Karpas-422 (cell line): Measurements from ENCODE around the gene HIBCH. TPM values are rescaled to one million over a fixed set of nuclear protein-coding genes. Genes with fewer than 3 reads are reported as not detected.

Experiments
- DNase-seq: peaks from one replicate; pipeline ENCODE4 v3.0.0-alpha.2; 2015
- H2AFZ ChIP-seq: fragments of 200-600 bp; sonication (generic); 2 replicates; pipeline ENCODE4 v1.6.1; 2014; ENCODE audit warnings: antibody characterized with exemption, low read length, mixed read lengths
- H3K27ac ChIP-seq: fragments of 200-600 bp; sonication (generic); 2 replicates; pipeline ENCODE4 v1.5.1; 2014; ENCODE audit warnings: mild to moderate bottlenecking, low read length, moderate library complexity
- H3K27me3 ChIP-seq: fragments of 200-600 bp; sonication (generic); 2 replicates; pipeline ENCODE4 v1.6.1; 2014; ENCODE audit warnings: low read length, mixed read lengths
- H3K36me3 ChIP-seq: fragments of 200-600 bp; sonication (generic); 2 replicates; pipeline ENCODE4 v1.6.1; 2014; ENCODE audit warnings: low read length, mixed read lengths; ENCODE audit not compliant: insufficient read depth
- H3K4me1 ChIP-seq: fragments of 200-600 bp; sonication (generic); 2 replicates; pipeline ENCODE4 v1.6.1; 2014; ENCODE audit warnings: mild to moderate bottlenecking, low read length, mixed read lengths
- H3K4me2 ChIP-seq: fragments of 200-600 bp; sonication (generic); 2 replicates; pipeline ENCODE4 v1.6.1; 2014; ENCODE audit warnings: low read length, low read depth, mild to moderate bottlenecking; ENCODE audit not compliant: poor library complexity, severe bottlenecking
- H3K4me3 ChIP-seq: fragments of 200-600 bp; sonication (generic); 2 replicates; pipeline ENCODE4 v1.5.1; 2014; ENCODE audit warnings: mild to moderate bottlenecking, antibody characterized with exemption, low read length, mixed read lengths
- H3K79me2 ChIP-seq: fragments of 200-600 bp; sonication (generic); 2 replicates; pipeline ENCODE4 v1.6.1; 2014; ENCODE audit warnings: mild to moderate bottlenecking, low read length, mixed read lengths
- H3K9ac ChIP-seq: fragments of 200-600 bp; sonication (generic); 2 replicates; pipeline ENCODE4 v1.6.0; 2014; ENCODE audit warnings: low read length
- H3K9me2 ChIP-seq: fragments of 200-600 bp; sonication (generic), shearing (Covaris generic); replicated peaks from 2 replicates; pipeline ENCODE4 v1.6.0; 2014; ENCODE audit warnings: mild to moderate bottlenecking, low read length, moderate library complexity; ENCODE audit not compliant: insufficient read depth
- H3K9me3 ChIP-seq: fragments of 300-700, 200-600 bp; sonication (generic); 2 replicates; pipeline ENCODE4 v1.6.1; 2014; ENCODE audit warnings: low read length, mixed read lengths
- H4K20me1 ChIP-seq: fragments of 200-600 bp; sonication (generic); 2 replicates; pipeline ENCODE4 v1.6.1; 2014; ENCODE audit warnings: mild to moderate bottlenecking, antibody characterized with exemption, low read length, low read depth; ENCODE audit not compliant: insufficient read depth
- total RNA-seq: library from RNA; depleted of rRNA; stranded (reverse); fragments of >200 nt; shearing (Covaris generic); gene quantifications from 2 replicates; pipeline ENCODE4 v1.2.3, GENCODE V29; 2014; ENCODE audit warnings: low replicate concordance

HIBCH gene
- total RNA-seq, 1 experiment from 2014 or later: 33.5 TPM

- Histone ChIP-seq H3K27me3 (no peaks in the 10 kb centered on the region), H4K20me1 (no peaks in the 10 kb centered on the region), H3K4me3 (no peak overlapping the region), H3K36me3 (peaks cover 20% of the 10 kb centered on the region; the same call in 1 of the 2 replicates), H3K9me2 (no peaks in the 10 kb centered on the region), H3K4me1 (peaks cover 60% of the 10 kb centered on the region), H3K9me3 (no peaks in the 10 kb centered on the region), H3K4me2 (no peak overlapping the region), H3K27ac (no peak overlapping the region), H3K9ac (no peak overlapping the region), H2AFZ (no peak overlapping the region), H3K79me2 (peaks cover 66% of the 10 kb centered on the region)
- no peak for DNase-seq
Observed at GRCh38 chr2:190199109-190199508, 120.5 kb downstream of the HIBCH start.

DNA sequence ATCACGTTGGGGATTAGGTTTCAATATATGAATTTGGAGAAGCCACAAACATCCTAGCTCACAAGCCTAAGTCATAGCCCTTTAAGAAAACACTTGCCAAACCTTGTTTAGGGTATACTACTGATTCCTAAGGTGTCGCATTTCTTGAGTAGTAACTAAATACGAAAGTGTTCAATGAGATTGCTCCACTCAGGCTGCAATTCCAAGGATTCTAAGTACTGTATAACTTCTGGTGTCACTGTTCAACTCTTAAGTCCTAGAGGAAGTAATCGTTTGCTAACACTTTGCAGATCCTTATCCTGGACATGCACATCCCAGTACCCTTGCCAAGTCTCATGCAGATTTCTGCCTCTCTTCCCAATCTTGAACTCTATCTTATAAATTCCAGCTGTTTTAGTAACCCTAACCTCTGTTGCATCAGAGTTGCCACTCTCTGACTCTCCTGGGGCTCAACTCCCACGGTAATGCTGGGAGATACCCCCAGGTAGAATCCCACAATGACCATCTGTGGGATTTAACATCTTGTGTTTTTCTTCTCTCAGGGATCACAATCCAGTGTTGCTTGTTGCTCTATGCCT, 122.4 kb downstream of the HIBCH start:
- Histone ChIP-seq H3K79me2 (peaks cover 78% of the 10 kb centered on the region), H3K4me1 (peaks cover 73% of the 10 kb centered on the region), H3K9ac (no peak overlapping the region), H2AFZ (no peak overlapping the region), H3K9me3 (no peaks in the 10 kb centered on the region), H3K27ac (peak overlapping the region; percentile 14; the same call in 1 of the 2 replicates), H3K4me3 (no peak overlapping the region), H3K9me2 (no peaks in the 10 kb centered on the region), H4K20me1 (no peaks in the 10 kb centered on the region), H3K27me3 (no peaks in the 10 kb centered on the region), H3K4me2 (no peak overlapping the region), H3K36me3 (peaks cover 20% of the 10 kb centered on the region; the same call in 1 of the 2 replicates)
- no peak for DNase-seq

DNA sequence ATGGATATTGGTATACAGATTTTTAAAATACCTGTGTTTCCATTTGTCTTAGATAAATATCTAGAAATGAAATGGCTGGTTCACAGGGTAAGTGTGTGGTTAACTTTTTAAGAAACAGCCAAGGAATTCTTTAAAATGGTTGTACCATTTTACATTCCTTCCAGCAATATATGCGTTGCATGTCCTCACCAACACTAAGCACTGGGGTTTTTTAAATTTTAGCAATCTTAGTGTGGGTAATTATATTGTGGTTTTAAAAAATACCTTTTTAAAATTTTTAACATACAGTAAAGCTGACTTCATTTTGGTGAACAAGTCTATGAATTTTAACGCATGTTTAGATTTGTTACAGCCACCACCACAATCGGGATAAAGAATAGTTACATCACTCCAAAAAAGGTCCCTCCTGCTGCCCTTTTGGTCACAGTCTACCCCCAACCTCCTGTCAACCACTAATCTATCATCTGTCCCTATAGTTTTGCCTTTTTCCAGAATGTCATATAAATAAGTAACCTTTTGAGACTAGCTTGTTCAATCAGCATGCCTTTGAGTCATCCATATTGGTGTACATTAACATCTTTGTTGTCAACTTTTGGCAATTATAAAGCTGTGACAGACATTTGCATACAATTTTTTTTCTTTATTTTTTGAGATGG, 129.0 kb downstream of the HIBCH start:
- Histone ChIP-seq H3K4me1 (peaks cover 80% of the 10 kb centered on the region), H2AFZ (no peak overlapping the region), H3K9me3 (no peaks in the 10 kb centered on the region), H3K79me2 (peaks cover 92% of the 10 kb centered on the region), H3K9me2 (no peaks in the 10 kb centered on the region), H4K20me1 (no peaks in the 10 kb centered on the region), H3K36me3 (no peaks in the 10 kb centered on the region; the same call in 1 of the 2 replicates), H3K27me3 (no peaks in the 10 kb centered on the region), H3K27ac (peak overlapping the region; percentile 88), H3K4me3 (no peak overlapping the region), H3K9ac (no peak overlapping the region), H3K4me2 (peak overlapping the region; percentile 73)
- no peak for DNase-seq

DNA sequence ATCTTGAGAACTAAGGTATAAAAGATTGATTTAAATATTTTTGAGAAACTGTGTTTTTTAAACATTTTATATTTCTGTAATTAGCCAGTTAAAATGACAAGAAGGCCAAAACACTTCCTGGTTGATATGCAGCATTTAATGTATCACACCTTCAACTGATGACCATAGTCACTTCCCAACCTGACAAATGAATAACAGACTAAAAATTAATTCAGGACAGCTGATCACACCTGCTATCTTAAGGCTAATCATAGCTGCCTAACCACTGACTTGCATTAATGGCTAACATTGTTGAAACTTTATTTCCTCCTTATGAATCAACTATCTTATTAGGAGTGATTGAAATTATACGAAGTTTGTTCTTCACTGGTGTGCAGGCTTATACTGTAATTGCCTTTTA, 131.3 kb downstream of the HIBCH start:
- Histone ChIP-seq H3K9me3 (no peaks in the 10 kb centered on the region), H3K4me2 (peak overlapping the region; percentile 30), H4K20me1 (no peaks in the 10 kb centered on the region), H3K4me1 (peaks cover 82% of the 10 kb centered on the region), H3K4me3 (no peak overlapping the region), H2AFZ (no peak overlapping the region), H3K79me2 (peaks cover 91% of the 10 kb centered on the region), H3K27ac (peak overlapping the region; percentile 42), H3K9ac (no peak overlapping the region), H3K9me2 (no peaks in the 10 kb centered on the region), H3K36me3 (no peaks in the 10 kb centered on the region; the same call in 1 of the 2 replicates), H3K27me3 (no peaks in the 10 kb centered on the region)
- DNase-seq: no peak

GRCh38 chr2:190186238-190186637, 133.4 kb downstream of the HIBCH start:
- no peak overlapping the region for H3K27ac ChIP-seq
- no peaks in the 10 kb centered on the region for H3K27me3 ChIP-seq
- no peaks in the 10 kb centered on the region for H3K9me3 ChIP-seq
- H3K9ac ChIP-seq: no peak overlapping the region
- H3K4me1 ChIP-seq: peaks cover 82% of the 10 kb centered on the region
- peaks cover 4% of the 10 kb centered on the region; the same call in 1 of the 2 replicates for H3K36me3 ChIP-seq
- no peak for DNase-seq
- no peak overlapping the region for H3K4me2 ChIP-seq
- no peak overlapping the region for H2AFZ ChIP-seq
- no peak overlapping the region for H3K4me3 ChIP-seq
- no peaks in the 10 kb centered on the region for H3K9me2 ChIP-seq
- peaks cover 86% of the 10 kb centered on the region for H3K79me2 ChIP-seq
- H4K20me1 ChIP-seq: no peaks in the 10 kb centered on the region

DNA sequence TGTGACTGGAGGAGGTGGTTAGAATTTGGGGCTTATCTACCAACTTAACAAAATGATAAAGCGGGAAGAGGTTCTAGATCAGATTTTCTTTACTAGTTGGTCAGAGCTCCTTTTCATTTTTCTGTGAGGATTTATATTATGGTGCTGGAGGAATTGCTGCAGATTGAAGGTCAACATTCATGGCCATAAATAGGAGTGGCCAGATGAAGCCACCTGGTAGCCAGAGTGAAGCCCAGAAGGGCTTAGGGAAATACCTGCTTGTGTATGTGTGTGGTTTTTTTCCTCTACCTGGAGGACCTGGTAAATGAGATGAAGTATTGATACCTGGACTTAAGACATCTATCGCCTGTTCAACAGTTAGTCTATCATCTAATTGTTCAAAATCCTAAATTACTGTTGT, 134.2 kb downstream of the HIBCH start:
- Histone ChIP-seq H3K4me1 (peaks cover 74% of the 10 kb centered on the region), H4K20me1 (no peaks in the 10 kb centered on the region), H3K36me3 (peaks cover 4% of the 10 kb centered on the region; the same call in 1 of the 2 replicates), H3K4me2 (no peak overlapping the region), H2AFZ (no peak overlapping the region), H3K4me3 (no peak overlapping the region), H3K27me3 (no peaks in the 10 kb centered on the region), H3K79me2 (peaks cover 77% of the 10 kb centered on the region), H3K9me3 (no peaks in the 10 kb centered on the region), H3K9me2 (no peaks in the 10 kb centered on the region), H3K9ac (no peak overlapping the region), H3K27ac (0 out of 2 replicates have a peak overlapping the region, but pooled peaks have one; percentile 38)
- no peak for DNase-seq

- Histone ChIP-seq H3K9me3 (no peaks in the 10 kb centered on the region), H3K79me2 (peaks cover 68% of the 10 kb centered on the region), H3K36me3 (peaks cover 4% of the 10 kb centered on the region; the same call in 1 of the 2 replicates), H3K9ac (no peak overlapping the region), H3K4me1 (peaks cover 72% of the 10 kb centered on the region), H3K9me2 (no peaks in the 10 kb centered on the region), H3K4me2 (no peak overlapping the region), H2AFZ (no peak overlapping the region), H4K20me1 (no peaks in the 10 kb centered on the region), H3K27ac (0 out of 2 replicates have a peak overlapping the region, but pooled peaks have one; percentile 38), H3K4me3 (no peak overlapping the region), H3K27me3 (no peaks in the 10 kb centered on the region)
- DNase-seq: no peak
Observed at GRCh38 chr2:190184460-190184859, 135.2 kb downstream of the HIBCH start.

GRCh38 chr2:190183539-190183938, 136.1 kb downstream of the HIBCH start:
- H3K79me2 ChIP-seq: peaks cover 59% of the 10 kb centered on the region
- no peak for DNase-seq
- peak overlapping the region; percentile 27 for H3K4me2 ChIP-seq
- H3K36me3 ChIP-seq: peaks cover 4% of the 10 kb centered on the region; the same call in 1 of the 2 replicates
- H3K9me3 ChIP-seq: no peaks in the 10 kb centered on the region
- no peak overlapping the region for H3K4me3 ChIP-seq
- H2AFZ ChIP-seq: no peak overlapping the region
- peaks cover 65% of the 10 kb centered on the region for H3K4me1 ChIP-seq
- no peaks in the 10 kb centered on the region for H4K20me1 ChIP-seq
- no peaks in the 10 kb centered on the region for H3K9me2 ChIP-seq
- H3K27ac ChIP-seq: no peak overlapping the region
- no peak overlapping the region for H3K9ac ChIP-seq
- H3K27me3 ChIP-seq: no peaks in the 10 kb centered on the region
